ENCODE measurements around the gene CLEC2B. TPM values are rescaled to one million over a fixed set of nuclear protein-coding genes. Genes with fewer than 3 reads are reported as not detected.
A peak's percentile ranks its signal among the peaks of the same experiment; 100 is the strongest.
"Not testable (repeated sequence)": the region's sequence is repeated elsewhere in the genome, so short reads cannot be mapped to it uniquely, and the experiment has no call there.

Gene CLEC2B
- total and polyA plus RNA-seq, 8 donors = 0.87 to 30.1 (median 9.6) TPM

DNA sequence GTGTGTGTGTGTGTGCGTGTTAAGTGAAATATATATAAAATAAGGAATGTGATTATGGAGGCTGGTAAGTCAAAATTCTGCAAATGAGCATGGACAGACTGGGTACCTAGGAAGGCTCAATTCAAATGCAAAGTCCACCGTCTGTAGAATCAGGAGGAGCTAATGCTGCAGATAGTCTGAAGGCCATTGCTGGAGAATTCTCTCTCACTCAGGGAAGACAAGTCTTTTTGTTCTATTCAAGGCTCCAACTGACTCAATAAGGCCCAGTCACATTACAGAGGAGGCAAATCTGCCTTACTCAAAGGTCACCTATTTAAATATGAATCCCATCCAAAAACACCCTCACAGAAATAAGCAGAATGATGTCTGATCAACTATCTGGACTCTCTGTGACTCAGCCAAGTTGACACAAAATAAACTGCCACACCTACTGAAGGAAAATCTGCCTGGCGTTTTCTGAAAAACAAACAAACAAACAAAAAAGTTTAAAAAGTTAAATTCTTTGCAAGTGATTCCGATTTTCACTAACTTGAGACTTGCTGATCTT lies 11.5 kb upstream of the CLEC2B start:
- TF ChIP-seq POLR2A (IDR thresholded peaks at IDR 0.05) = no peak
- no peak for TF ChIP-seq POLR2AphosphoS5 (IDR thresholded peaks at IDR 0.05)
- TF ChIP-seq EP300 (IDR thresholded peaks at IDR 0.05) = no peak
- TF ChIP-seq, protein P1, sequence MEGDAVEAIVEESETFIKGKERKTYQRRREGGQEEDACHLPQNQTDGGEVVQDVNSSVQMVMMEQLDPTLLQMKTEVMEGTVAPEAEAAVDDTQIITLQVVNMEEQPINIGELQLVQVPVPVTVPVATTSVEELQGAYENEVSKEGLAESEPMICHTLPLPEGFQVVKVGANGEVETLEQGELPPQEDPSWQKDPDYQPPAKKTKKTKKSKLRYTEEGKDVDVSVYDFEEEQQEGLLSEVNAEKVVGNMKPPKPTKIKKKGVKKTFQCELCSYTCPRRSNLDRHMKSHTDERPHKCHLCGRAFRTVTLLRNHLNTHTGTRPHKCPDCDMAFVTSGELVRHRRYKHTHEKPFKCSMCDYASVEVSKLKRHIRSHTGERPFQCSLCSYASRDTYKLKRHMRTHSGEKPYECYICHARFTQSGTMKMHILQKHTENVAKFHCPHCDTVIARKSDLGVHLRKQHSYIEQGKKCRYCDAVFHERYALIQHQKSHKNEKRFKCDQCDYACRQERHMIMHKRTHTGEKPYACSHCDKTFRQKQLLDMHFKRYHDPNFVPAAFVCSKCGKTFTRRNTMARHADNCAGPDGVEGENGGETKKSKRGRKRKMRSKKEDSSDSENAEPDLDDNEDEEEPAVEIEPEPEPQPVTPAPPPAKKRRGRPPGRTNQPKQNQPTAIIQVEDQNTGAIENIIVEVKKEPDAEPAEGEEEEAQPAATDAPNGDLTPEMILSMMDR (IDR thresholded peaks at IDR 0.05) = no peak
- H3K36me3 ChIP-seq = no peaks in the 10 kb centered on the region
- H3K27ac ChIP-seq = no peak overlapping the region
- no peak overlapping the region for H3K4me3 ChIP-seq
- 66 to 84% (median 74%) methylated on average over 4 of the region's 4 CpGs for WGBS, 5 donors
- no peak for DNase-seq
- intact Hi-C loops (cut with DNase I; ENCODE audit: low total_unique reads) = no loop called here
- no peaks in the 10 kb centered on the region for H3K9me3 ChIP-seq
- H3K4me1 ChIP-seq = no peaks in the 10 kb centered on the region
- no peaks in the 10 kb centered on the region for H3K27me3 ChIP-seq

DNA sequence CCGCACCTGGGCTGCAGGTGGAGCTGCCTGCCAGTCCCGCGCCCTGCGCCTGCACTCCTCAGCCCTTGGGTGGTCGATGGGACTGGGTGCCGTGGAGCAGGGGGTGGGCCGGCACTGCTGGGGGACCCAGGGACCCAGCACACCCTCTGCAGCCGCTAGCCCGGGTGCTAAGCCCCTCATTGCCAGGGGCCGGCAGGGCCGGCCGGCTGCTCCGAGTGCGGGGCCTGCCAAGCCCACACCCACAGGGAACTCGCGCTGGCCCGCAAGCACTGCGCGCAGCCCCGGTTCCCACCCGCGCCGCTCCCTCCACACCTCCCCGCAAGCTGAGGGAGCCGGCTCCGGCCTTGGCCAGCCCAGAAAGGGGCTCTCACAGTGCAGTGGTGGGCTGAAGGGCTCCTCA lies 7.0 kb upstream of the CLEC2B start:
- H3K4me1 ChIP-seq; H3K4me3 ChIP-seq; DNase-seq; H3K36me3 ChIP-seq; H3K9me3 ChIP-seq; H3K27me3 ChIP-seq; H3K27ac ChIP-seq; intact Hi-C loops (cut with DNase I; ENCODE audit: low total_unique reads): not testable (repeated sequence)
- WGBS, 5 donors = 96 to 99% (median 98%) methylated on average over 17 to 26 of the region's 26 CpGs; no CpG with 5 or more reads in 1 of the 5 donors

DNA sequence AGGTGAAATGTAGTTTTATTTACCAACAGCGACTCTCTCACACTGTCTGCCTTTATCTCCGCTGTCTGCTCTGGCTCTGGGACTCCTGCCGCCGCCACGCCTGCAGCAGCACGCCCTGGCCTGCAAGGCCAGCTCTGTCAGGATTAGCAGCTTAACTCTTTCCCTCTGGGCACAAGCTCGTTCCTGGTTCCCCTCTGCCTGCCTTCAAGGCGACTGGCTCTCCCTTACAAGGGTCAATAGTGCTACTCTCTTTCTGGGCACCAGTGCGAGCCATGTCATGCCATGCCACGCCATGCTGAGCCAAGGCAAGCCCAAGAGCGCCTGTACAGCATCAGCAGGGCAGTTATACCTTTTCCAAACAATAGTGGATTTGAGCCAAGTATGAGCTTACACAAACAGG lies 3.6 kb upstream of the CLEC2B start:
- H3K27me3 ChIP-seq = no peaks in the 10 kb centered on the region
- DNase-seq = peak in 1 of 2 donors; percentile 23
- H3K9me3 ChIP-seq = no peaks in the 10 kb centered on the region
- WGBS, 5 donors = 55 to 79% (median 67%) methylated on average over 11 of the region's 11 CpGs
- intact Hi-C loops (cut with DNase I; ENCODE audit: low total_unique reads) = no loop called here
- no peak for TF ChIP-seq POLR2A (IDR thresholded peaks at IDR 0.05)
- H3K4me3 ChIP-seq = no peak overlapping the region
- peaks cover 0 to 5% (median 0%) of the 10 kb centered on the region in 4 donors for H3K4me1 ChIP-seq
- no peaks in the 10 kb centered on the region for H3K36me3 ChIP-seq
- H3K27ac ChIP-seq = no peak overlapping the region

DNA sequence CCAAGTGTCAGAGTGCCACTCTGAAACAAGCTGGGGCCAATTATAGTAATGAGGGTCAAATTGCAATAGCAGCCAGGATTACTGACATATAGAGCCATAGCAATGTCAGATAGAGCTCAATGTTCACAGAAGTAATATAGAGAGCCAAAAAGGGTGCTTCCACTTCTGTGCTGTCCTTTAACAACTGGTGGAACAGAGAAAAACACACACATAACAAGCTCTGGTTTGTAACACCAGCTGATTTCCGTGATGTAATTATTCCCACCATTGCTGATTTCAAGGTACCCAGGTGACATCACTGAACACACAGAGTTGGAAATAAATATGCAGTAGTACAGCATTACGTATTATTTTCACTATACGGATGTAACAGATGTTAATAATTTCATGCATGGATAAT lies 3.0 kb upstream of the CLEC2B start:
- Histone ChIP-seq H3K4me1 (peaks cover 0 to 5% (median 0%) of the 10 kb centered on the region in 4 donors), H3K27me3 (no peaks in the 10 kb centered on the region), H3K36me3 (no peaks in the 10 kb centered on the region), H3K9me3 (no peaks in the 10 kb centered on the region), H3K4me3 (no peak overlapping the region), H3K27ac (no peak overlapping the region)
- TF ChIP-seq EP300 (IDR thresholded peaks at IDR 0.05) (no peak), POLR2A (IDR thresholded peaks at IDR 0.05) (no peak), POLR2AphosphoS5 (IDR thresholded peaks at IDR 0.05) (no peak)
- TF ChIP-seq, protein P1 (IDR thresholded peaks at IDR 0.05) = no peak
- intact Hi-C loops (cut with DNase I; ENCODE audit: low total_unique reads) = no loop called here
- DNase-seq = no peak
- WGBS, 5 donors = 86 to 90% (median 86%) methylated on average over 3 of the region's 3 CpGs

DNA sequence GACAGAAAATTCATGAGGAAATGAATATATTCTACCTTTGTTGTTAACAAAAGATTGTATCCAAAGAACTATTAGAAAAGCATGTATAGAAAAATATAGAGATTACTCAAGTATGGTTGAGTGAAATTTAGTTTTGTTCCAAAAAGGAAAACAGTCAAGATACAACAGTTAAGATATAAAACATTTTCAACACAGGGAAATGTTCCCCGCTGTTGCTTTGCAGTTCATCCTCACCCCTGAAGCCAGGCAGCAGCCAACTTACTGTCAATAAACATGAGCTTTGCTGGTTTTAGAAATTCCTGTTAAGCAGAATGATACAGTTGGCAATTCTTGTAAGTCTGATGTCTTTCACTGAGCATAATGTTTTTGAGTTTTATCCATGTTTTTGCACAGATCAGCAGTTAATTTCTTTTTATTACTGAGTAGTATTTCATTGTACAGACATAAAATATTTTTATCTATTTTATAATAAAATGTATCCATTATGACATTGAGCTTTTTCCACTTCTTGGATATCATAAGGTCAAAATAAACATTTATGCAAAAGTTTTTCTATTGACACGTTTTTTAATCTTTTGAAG lies 1.2 kb upstream of the CLEC2B start:
- peak overlapping the region; percentile 38 to 46 (median 40) for H3K4me3 ChIP-seq
- intact Hi-C loops (cut with DNase I; ENCODE audit: low total_unique reads) = no loop called here

More for the DNA sequence above, 1.2 kb upstream of the CLEC2B start:
- peak in 1 of 2 donors; percentile 31 for DNase-seq
- no peaks in the 10 kb centered on the region for H3K27me3 ChIP-seq
- no peaks in the 10 kb centered on the region for H3K9me3 ChIP-seq
- H3K36me3 ChIP-seq = no peaks in the 10 kb centered on the region
- TF ChIP-seq POLR2AphosphoS5 (IDR thresholded peaks at IDR 0.05) = no peak
- TF ChIP-seq, protein P1 (IDR thresholded peaks at IDR 0.05) = no peak
- TF ChIP-seq EP300 (IDR thresholded peaks at IDR 0.05) = no peak
- no peak for TF ChIP-seq POLR2A (IDR thresholded peaks at IDR 0.05)
- 57 to 77% (median 68%) methylated on average over 2 of the region's 2 CpGs for WGBS, 5 donors
- H3K4me1 ChIP-seq = peaks cover 0 to 5% (median 0%) of the 10 kb centered on the region in 4 donors
- H3K27ac ChIP-seq = peak overlapping the region in 4 of 5 donors; percentile 76 to 85 (median 84)
